DMS114 treated with DMSO at 0.1 percent for 48 hours (cell line): ENCODE measurements around the gene E2F6.
"Not testable (repeated sequence)": the region's sequence is repeated elsewhere in the genome, so short reads cannot be mapped to it uniquely, and the experiment has no call there.

Experiments used
- DNase-seq: peaks from one replicate; lab custom pipeline; 2025; ENCODE audit not compliant: unreplicated experiment; lab: John Stamatoyannopoulos, UW

Gene E2F6

DNA sequence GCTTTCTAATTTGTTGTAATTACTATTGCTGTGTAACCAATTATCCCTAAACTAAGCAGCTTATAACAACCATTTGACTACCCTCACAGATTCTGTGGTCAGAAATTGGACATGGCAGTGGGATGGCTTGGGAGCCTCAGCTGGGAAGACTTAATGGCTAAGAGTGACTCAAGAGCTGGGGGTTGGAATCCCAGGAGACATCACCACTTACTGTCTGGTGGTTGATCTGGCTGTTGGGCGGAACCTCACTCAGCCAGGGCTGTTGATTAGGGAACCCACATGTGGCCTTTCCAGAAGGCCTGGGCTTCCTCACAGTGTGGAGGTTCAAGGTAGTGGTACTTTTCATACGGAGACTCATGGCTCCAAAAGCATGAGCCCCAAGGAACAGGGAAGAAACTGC, 49.8 kb downstream of the E2F6 start:
- DNase-seq: no peak

DNA sequence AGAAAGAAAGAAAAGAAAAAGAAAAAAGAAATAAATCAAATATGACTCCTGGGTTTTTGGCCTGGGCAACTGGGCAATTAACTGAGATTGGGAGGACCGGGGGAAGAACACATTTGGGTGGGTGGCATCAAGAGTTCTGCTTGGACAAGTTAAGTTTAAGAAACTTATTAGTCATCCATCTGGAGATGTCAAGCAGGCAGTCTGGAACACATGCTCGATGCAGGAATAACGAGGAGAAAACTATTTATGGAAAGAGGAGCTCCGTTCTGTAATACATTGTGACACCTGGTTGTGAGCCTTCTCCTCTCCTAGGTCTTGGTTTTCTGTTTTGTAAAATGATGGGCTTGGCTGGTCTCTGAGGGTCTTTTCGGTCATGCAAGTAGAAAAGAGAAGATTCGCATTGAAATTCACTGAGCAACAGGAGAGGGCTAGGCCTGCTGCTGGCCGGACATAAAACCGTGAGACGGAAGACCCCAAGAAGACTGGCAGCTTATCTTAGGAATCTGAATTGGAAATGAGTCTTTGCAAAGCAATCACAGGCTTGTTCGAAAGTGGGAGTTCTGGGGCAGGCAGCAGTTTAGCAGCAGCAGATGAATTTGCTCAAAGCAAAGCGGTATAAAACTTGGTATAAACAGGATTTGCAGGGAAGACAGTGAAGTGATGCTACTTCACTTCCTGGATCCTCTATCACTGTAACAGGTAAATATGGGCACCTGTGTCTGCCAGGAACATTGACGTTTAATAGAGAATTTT, 51.4 kb downstream of the E2F6 start:
- no peak for DNase-seq

DNA sequence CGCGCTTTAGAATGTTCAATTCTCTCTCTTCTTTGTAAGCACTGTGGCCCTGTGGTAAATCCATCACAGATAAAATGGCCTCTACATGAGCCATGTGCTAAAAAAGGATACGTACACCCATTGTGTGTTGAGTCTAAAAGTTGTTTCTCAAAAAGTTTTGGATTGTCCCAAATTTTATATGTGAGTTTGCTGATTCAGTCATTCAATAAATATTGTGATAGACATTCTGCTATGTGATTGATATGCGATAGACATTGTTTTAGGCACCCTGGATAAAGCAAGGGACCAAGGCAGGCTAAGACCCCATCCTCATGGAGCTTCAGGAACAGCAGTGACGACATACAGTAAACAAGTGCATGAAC, 53.5 kb downstream of the E2F6 start:
- DNase-seq: no peak

GRCh38 chr2:11411768-11412448, 54.1 kb downstream of the E2F6 start:
- DNase-seq: peak; percentile 48

DNA sequence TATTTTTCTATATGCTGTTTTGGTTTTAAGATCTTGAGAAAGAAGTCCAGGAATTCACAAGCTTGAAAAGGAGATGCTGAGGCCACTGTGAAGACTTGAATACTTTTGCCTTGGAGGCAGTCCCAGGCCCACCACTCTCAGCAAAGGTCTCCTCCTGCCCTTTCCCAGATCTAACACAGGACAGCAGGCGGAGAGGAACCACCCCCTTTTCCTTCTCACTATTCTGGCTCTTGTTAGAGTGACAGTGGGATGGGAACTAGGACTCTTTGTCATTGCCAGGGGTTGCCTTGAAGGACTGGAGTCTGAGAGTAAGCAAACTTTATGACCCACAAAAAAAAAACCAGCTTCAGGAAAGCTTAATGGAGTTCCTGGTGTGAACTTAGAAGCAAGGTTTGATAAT, 54.7 kb downstream of the E2F6 start:
- no peak for DNase-seq

DNA sequence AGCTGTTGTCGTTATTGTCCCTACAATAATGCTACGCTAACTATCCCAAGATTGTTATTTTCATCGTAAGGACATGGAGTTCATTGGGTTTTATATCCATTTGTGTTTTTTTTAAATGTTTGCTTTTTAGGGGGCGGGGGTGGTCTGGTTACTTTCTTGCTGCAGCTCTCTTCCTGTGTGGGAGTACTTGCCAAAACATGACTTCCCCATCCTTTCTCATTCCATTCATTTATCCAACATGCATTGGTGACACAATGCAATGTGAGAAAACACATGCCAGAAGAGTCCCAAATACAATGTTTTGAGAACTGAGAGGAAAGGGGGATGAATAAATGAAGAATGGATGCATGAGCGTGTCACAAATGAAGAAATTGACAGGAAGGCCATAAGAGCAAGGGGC, 55.9 kb downstream of the E2F6 start:
- DNase-seq: no peak

GRCh38 chr2:11409572-11409959, 56.4 kb downstream of the E2F6 start:
- DNase-seq: no peak

DNA sequence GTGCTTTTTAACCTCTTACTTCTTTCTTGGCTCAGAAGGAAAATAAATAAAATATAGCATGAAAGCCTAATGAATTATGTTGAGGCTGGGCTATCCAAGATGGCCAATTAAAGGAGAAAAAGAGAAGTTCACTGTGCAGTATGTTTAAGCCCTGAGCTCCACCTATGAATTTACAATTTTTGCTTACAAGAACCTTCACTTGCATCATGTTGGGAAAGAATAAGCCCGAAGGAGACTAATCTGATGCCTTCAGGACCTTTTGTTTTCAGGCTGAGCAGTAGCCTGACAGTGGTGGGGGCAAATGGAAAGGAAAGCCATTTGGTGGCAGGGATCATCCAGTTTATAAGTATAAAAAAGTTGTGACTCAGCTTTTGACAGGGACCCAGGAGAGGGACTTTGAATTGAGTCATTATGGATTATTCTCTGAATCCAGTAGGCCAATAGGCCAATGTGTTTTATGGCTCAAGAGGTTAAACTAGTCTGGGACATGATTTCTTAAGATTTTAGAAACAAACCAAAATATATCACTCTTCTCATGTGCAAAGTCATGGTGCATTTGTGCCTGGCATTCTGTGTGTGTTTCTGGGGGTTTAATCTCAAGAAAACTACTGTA, 56.9 kb downstream of the E2F6 start:
- DNase-seq: no peak

- DNase-seq: no peak
Observed at GRCh38 chr2:11407413-11407812, 58.5 kb downstream of the E2F6 start.

GRCh38 chr2:11406958-11407381, 59.0 kb downstream of the E2F6 start:
- no peak for DNase-seq

GRCh38 chr2:11406267-11406957, 59.5 kb downstream of the E2F6 start:
- no peak for DNase-seq

- no peak for DNase-seq
Observed at GRCh38 chr2:11405599-11406266, 60.2 kb downstream of the E2F6 start.

- DNase-seq: not testable (repeated sequence)
Observed at GRCh38 chr2:11405074-11405406, 60.9 kb downstream of the E2F6 start.

DNA sequence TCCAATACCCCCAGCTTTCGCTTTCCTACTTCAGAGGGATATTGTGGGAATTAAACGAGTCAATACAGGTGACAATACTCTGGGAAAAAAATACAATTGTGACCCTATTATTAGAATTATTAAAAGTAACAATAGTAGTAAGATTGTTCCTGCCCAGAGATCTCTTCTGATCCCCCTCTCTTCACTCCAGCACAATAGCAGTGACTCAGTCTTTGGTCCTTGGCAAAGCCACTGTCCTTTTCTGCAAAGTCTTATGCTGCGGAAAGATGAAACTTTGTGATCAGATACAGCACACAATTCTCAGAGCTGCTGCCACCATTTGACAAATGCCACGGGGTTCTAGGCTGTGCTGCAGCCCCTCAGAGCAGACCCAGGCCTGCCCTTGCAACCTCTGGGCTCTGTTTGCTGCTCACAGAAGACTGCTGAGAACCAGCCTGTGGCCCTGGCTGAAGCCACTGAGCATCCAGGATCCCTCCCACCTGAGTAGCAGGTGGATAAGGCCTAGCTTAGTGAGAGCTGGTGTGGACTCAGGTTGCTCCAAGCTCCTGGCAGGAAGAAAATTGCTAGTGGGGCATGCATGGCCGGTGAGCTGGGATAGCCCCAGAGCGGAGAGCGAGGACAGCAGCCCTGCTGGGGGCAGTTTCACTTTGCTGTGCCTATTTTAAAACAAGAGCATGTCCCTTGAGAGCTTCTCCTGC, 61.4 kb downstream of the E2F6 start:
- DNase-seq: no peak

- no peak for DNase-seq
Observed at GRCh38 chr2:11402436-11402835, 63.5 kb downstream of the E2F6 start.

DNA sequence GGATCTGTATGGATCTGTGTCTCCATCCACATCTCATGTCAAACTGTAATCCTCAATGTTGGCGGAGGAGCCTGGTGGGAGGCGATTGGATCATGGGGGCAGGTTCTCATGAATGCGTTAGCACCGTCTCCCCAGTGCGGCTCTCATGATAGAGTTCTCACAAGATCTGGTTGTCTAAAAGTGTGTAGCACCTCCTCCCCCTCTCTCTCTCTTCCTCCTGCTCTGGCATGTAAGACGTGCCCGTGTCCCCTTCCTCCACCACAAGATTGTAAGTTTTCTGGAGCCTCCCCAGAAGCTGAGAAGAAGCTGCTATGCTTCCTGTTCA, 66.6 kb downstream of the E2F6 start:
- DNase-seq: no peak

DNA sequence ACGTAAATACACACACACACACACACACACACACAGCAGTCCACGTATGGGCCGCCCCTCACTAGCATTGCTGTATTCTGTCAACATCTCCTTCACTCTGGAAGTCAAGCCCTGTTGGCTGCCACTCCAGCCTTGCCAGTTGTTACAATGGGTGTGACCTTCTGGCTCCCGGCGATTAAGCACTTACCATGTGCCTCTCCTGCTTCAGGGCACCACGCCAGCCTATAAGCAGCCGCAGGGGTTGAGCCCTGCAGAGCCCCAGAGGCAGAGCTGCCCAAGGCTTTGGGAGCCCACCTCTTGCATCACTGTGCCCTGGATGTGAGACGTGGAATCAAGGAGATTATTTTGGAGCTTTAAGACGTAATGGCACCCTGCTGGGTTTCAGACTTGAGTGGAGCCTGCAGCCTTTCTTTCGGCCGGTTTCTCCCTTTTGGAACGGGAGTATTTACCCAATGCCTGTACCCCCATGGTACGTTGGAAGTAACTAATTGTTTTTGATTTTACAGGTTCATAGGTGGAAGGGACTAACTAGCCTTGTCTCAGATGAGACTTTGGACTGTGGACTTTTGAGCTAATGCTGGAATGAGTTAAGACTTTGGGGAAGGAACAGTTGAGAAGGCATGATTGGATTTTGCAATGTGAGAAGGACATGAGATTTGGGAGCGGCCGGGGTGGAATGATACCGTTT, 67.1 kb downstream of the E2F6 start:
- DNase-seq: no peak

- no peak for DNase-seq
Observed at GRCh38 chr2:11397513-11397912, 68.4 kb downstream of the E2F6 start.

GRCh38 chr2:11396467-11397445, 69.2 kb downstream of the E2F6 start:
- no peak for DNase-seq
